Measurements from ENCODE around the gene RDH13. TPM values are rescaled to one million over a fixed set of nuclear protein-coding genes. Genes with fewer than 3 reads are reported as not detected.

Gene RDH13
- total RNA-seq, 4 donors from 2014 or later, result 93.2 to 146 (median 134) TPM

DNA sequence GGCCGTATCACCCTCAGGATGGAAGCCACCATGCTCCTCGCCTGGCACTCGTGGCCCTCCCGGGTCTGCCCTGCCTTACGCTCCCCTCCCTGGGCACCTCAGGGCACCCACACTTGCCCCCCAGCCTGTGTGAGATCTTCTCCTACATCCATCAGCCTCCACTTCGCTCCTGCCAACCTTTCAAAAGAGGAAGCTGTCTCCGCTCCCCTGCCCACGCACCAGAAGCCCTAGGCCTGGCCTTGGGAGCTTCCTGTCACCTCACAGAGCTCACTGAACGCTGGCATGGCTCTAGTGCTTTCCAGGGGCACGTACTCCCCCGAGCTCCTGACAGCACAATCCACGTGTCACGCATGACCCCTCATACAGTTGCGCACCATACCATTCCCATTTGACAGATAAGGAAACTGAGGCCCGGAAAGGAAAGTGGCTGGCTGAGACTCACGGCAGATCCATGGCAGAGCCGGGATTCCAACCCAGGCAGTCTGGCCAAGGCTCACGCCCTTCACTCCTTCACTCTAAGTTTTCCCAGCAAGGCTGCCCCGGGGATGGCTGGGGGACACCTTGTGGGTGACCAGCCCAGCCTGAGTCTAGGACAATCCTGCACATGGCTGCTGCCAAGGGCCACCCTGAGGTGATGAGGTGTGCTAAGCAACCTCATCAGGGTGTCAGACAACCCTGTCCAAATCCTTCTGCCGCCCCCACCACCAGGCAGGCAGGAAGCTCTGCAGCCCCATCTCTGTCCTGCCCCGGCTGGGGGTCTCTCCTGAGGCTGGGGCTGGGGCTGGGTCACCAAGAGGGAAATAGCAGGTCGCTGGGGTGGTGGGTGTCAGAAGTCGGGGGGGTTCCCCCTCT is 35.1 kb upstream of the RDH13 start:
- no peak for TF ChIP-seq POLR2A (IDR thresholded peaks at IDR 0.05)
- TF ChIP-seq, protein P1, sequence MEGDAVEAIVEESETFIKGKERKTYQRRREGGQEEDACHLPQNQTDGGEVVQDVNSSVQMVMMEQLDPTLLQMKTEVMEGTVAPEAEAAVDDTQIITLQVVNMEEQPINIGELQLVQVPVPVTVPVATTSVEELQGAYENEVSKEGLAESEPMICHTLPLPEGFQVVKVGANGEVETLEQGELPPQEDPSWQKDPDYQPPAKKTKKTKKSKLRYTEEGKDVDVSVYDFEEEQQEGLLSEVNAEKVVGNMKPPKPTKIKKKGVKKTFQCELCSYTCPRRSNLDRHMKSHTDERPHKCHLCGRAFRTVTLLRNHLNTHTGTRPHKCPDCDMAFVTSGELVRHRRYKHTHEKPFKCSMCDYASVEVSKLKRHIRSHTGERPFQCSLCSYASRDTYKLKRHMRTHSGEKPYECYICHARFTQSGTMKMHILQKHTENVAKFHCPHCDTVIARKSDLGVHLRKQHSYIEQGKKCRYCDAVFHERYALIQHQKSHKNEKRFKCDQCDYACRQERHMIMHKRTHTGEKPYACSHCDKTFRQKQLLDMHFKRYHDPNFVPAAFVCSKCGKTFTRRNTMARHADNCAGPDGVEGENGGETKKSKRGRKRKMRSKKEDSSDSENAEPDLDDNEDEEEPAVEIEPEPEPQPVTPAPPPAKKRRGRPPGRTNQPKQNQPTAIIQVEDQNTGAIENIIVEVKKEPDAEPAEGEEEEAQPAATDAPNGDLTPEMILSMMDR (IDR thresholded peaks at IDR 0.05), result no peak
- 93 to 95% methylated on average over 21 to 23 of the region's 23 CpGs for WGBS, 2 donors
- no peak for DNase-seq (ENCODE audit: low spot score in 2 of 2)
- intact Hi-C loops (cut with DNase I; ENCODE audit: low total_unique reads), result no loop called here
- H3K4me3 ChIP-seq (ENCODE audit: low read depth, poor library complexity, severe bottlenecking), result no peak overlapping the region

DNA sequence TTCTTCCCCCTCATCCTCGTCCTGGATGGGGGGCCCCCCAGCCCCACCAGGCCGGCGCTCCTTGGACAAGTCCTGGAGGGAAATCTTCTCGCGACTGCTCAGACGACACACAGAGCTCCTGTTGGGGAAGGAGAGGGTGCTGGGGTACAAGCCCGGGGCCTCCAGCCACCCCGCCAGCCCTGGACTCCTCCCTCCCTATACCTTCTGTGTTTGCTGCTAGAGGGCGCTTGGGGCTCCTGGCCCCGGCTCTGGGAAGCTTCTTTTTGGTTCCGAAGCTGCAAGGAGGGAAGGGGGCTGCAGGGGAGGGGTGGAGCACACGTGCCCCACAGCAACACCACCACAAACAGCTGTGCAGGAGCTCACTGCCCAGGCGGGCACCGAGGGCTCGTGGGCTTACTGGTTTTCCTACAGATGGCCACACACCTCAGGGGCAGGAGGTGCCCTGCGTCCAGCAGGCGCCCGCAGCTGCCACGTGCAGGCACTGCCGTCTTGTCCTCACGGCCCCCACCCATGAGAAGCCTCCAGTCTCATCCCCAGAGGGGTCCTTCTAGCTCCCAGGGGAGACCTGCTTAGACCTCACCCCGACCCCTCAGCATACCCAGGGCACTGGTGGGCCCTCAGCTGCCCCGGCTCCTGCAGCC is 33.2 kb upstream of the RDH13 start:
- 82 to 86% methylated on average over 20 to 23 of the region's 23 CpGs for WGBS, 2 donors
- H3K4me3 ChIP-seq (ENCODE audit: low read depth, poor library complexity, severe bottlenecking), result no peak overlapping the region
- intact Hi-C loops (cut with DNase I; ENCODE audit: low total_unique reads), result no loop called here
- TF ChIP-seq, protein P1 (IDR thresholded peaks at IDR 0.05), result no peak
- no peak for TF ChIP-seq POLR2A (IDR thresholded peaks at IDR 0.05)
- DNase-seq (ENCODE audit: low spot score in 2 of 2), result no peak

DNA sequence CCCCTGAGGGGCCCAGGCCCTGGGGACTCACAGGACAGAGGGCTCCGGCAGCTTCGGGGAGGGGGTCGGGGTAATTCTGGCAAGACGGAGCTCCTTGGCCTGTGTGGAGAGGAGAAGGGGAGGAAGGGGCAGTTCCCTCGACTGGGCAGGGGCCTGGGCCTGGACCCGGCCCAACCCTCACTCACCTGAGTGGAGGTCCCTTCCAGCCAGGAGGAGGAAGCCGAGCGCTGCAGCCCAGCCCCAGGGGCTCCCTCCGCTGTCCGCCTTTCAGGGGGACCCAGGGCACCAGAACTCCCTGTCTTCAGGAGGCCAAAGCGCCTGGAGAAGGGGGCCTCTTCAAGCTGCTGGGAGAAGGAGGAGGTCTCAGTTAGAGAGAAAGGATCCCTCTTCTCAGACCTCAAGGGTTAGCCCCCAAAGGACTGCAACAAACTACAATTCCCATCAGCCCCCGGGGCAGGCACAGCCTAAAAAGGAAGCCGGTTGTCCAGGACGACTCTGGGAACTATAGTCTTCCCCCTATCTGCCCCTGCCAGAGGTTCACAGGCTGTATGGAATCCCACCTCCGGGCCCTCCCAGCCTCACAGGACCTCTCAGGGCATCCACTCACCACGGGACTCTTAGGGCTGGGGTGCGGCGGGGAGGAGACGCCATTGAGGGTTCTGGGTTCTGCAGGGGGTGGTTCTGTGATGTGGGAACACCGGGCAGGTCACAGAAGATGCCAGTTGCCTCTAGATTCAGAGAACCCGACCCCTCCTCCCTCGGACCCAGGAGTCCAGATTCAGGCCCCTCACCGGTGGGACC is 32.5 kb upstream of the RDH13 start:
- no peak overlapping the region for H3K4me3 ChIP-seq (ENCODE audit: low read depth, poor library complexity, severe bottlenecking)
- whole genome bisulfite sequencing, 2 donors, result 85 to 88% methylated on average over 17 to 23 of the region's 23 CpGs
- no peak for DNase-seq (ENCODE audit: low spot score in 2 of 2)
- TF ChIP-seq, protein P1 (IDR thresholded peaks at IDR 0.05), result no peak
- TF ChIP-seq POLR2A (IDR thresholded peaks at IDR 0.05), result no peak
- intact Hi-C loops (cut with DNase I; ENCODE audit: low total_unique reads), result no loop called here

DNA sequence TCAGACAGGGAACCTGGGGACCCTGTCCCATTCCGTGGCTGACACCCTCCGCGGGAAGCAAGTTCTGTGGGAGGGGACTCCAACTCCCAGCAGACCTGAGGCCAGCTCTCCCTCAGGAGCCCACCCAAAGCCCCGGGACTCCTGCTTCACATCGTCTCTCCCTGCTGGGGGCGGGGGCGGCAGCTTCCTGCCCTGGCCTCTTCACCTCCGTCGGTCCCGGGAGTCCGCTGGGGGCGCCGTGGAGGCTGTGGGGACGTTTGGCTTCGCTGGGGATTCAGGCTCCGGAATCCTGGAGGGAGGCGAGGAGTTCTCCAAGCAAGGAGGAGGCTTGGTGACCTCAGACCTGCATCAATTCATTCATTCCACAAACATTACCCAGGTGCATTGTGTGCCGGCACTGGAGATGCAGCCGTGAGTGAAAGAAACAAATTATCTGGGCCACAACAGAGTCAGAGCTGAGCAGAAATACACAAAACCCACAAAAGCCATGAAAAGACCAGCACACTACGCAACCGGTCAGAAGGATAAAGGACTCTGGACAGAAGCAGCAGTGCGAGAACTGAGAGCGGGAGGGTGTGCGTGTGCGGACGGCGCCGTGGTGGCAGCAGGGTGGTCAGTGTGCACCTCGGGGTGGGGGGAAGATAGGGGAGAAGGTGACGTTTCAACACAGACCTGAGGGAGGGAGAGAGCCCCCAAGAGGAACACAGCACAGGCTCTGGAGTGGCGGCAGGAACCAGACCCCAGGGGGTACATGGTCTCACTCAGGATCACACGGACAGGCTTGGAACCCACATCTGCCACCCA is 31.7 kb upstream of the RDH13 start:
- no peak for DNase-seq (ENCODE audit: low spot score in 2 of 2)
- no peak overlapping the region for H3K4me3 ChIP-seq (ENCODE audit: low read depth, poor library complexity, severe bottlenecking)
- no peak for TF ChIP-seq POLR2A (IDR thresholded peaks at IDR 0.05)
- TF ChIP-seq, protein P1 (IDR thresholded peaks at IDR 0.05), result no peak
- intact Hi-C loops (cut with DNase I; ENCODE audit: low total_unique reads), result no loop called here
- 89 to 93% methylated on average over 30 to 32 of the region's 32 CpGs for WGBS, 2 donors

Measured in lower leg skin (tissue), 4 donors.